Stimulated activated CD8-positive, alpha-beta memory T cell treated with anti-CD3 and anti-CD28 coated beads, Interleukin-12 subunit alpha, Interleukin-12 subunit beta, amount 100 ng/mL, for 1 hour (primary cell): ENCODE results near the gene MYO1C.
A peak's percentile ranks its signal among the peaks of the same experiment; 100 is the strongest.
"Not testable (repeated sequence)": the region's sequence is repeated elsewhere in the genome, so short reads cannot be mapped to it uniquely, and the experiment has no call there.

Experiments
- DNase-seq: peaks from one replicate; pipeline ENCODE4 v3.0.0-alpha.2; 2020; ENCODE audit warnings: low read depth

MYO1C gene

DNA sequence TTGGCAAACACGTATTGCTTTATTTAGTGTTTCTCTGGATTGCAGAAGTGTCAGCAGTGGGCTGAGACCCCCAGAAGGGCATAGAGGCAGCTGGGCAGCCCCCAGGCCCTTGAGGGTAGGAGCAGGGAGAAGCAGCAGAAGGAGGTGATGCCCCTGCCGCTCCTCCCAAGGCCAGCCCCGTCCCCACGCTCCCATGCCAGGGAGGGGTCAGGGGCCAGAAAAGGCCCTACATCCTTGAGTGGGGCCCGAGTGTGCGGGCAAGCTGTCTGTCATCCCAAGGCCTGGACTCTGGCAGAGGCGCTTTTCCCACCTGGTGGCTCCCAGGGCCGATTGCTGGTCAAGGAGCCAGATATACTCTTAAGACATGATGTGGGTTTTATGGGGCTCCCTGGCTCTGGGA is 28.3 kb downstream of the MYO1C start:
- DNase-seq = no peak

DNA sequence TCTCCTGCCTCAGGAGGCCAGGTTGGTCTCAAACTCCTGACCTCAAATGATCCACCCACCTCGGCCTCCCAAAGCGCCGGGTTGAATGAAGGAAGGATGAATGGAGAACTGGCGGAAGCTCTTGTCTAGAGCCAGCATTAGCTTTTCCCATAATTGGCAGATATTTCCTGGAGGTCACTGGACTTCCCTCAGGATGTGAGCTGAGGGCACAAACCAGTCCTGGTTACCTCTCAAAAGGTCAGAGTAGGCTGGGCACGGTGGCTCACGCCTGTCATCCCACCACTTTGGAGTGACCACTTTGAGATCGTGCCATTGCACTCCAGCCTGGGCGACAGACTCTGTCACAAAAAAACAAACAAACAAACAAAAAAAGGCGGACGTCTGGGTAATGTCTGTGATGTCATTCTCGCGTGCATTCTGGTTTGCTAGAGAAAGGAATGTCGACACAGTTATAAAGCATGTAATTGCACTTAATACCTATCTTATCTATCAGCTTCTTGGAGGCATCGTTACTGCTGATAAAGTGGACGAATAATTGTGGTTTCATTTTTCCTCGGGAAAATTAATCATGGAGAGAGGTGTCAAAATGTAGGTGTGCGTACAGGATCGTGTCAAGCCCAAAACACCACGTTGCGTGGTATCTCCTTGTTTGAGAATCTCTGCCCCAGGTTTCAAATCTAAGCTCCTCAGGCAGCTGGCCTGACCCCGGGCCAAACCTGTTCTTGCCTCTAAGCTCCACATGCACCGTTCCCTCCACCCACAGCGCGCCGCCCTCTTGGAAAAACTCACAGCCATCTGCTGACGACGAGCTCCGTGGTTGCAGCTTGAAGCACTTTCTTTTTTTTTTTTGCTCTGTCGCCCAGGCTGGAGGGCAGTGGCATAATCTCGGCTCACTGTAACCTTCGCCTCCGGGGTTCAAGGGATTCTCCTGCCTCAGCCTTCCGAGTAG is 30.0 kb downstream of the MYO1C start:
- no peak for DNase-seq

DNA sequence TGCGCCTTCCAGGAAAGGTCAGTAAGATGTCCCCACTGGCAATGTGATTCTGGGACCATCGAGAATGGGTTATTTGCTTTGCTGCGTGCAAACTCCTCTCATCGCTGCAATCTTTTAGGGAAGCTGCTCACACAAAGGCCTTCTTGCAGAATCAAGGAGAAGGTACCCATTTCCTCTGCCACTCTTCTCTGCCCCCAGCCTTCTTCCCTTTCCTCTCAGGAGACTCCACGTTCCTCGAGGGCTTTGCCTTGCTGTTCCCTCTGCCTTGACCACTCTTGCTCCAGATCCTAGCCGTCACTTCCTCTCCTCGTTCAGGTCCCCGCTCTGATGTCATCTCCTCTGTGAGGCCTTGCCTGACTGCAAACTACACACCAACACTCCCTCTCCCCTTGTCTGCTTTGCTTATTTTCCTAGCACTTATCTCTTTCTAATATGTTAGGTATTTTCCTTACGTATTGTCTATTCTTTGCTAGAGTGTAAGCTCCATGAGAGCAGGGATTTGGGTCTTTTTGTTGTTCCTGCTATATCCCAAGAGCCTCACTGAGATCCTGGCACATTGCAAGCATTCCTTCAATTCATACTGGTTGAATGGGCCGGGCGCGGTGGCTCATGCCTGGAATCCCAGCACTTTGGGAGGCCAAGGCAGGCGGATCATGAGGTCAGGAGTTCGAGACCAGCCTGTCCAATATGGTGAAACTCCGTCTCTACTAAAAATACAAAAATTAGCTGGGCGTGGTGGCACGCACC is 31.1 kb downstream of the MYO1C start:
- no peak for DNase-seq

DNA sequence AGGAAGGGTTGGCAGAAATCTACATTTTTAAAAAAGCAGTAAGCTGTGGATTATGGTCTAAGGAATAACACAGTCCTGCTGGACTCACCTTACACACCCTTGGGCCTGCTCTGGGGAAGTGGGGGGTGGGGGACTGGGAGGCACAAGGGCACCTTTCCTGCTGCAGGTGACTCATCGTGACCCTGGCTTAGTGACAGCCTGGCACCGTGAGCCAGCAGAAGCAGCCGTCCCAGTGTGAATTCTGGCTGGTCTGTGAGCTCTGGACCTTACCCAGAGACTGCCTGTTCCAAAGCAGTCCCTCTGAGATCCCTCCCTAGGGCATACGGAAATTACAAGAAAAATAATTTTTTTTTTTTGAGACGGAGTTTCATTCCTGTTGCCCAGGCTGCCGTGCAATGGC is 32.3 kb downstream of the MYO1C start:
- no peak for DNase-seq

DNA sequence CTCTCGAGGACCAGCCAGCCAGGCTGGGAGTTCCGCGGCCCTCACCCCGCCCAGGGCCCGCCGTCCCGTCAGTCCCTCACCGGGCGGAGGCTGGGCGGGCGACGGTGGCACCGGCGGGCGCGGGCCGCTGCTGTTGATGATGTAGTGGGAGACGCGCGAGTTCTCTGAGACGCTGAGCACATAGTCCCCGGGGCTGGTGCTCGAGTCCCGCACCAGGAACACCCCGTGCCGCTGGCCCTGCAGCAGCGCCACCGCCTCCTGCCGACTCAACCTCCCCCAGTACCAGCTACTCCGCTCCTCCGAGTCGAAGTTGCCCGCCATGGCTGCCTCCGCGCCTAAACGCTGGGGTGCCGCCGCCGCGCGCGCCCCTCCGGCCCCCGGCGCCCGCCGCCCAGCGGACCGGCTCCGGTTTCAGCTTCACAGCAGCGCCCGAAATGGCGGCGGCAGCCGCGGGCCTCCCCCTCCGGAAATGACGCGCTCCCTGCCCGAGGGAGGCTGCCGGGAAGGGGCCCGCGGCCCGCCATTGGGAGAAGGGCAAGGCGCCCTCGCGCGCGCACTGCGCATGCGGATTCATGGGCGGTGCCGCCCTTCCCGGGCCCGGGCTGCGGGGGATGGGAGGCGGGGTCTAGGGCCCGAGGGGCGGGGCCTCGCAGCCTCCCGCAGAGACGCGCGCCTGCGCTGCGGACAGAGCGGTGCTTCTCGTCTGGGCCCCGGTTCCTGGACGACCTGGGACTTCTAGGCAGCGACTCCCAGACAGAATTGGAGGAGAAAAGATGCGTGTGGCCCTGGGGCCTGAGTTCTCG is 36.5 kb downstream of the MYO1C start, which contains the start of gene CRK:
CRK (minus strand) TSS at position 436 of the 803 bp plus-strand sequence; CDS start at position 321, 115 bp downstream.
- DNase-seq = peak; percentile 98

DNA sequence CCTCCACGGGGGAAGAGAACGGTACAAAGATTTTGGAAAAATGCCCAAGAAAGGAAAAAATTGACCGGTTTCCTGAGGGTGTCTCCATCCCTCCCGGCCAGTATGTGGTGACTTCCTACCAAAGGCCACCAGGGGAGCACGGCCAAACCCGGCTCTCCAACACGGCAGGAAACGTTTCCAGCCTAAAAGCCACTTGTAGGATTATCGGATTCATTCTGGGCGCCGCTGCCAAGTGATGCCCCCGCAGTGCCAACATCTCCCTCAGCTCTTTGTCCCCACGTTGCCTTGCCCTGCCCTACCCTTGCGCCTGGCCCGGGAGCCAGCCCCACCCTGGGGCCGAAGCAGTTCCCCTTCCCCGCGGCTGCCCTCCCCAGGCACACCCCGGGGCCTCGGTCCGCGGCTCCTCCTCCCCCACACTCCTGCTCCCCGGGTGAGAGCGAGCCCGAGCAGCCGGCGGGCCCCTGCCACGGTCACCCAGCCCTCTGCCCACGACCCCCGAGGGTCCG is 37.1 kb downstream of the MYO1C start:
- peak; percentile 9 for DNase-seq

DNA sequence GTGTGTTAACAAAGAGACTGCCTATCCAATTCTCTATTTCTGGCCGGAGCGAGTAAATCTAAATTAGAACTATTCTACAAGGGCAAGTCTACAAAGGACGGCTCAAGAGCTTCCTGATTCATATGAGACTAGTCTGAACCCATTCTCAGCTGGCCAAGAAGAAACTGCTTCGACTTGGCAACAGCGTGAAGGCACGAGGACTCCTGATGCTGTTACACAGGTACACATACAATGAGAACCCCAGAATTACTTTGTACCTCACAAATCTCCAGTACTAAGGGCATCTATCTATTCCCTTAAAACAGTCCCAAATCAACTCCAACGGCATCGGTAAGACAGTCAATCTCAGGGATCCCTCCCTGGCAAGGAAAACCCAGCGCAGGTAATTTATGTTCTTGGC is 37.9 kb downstream of the MYO1C start:
- DNase-seq = no peak

DNA sequence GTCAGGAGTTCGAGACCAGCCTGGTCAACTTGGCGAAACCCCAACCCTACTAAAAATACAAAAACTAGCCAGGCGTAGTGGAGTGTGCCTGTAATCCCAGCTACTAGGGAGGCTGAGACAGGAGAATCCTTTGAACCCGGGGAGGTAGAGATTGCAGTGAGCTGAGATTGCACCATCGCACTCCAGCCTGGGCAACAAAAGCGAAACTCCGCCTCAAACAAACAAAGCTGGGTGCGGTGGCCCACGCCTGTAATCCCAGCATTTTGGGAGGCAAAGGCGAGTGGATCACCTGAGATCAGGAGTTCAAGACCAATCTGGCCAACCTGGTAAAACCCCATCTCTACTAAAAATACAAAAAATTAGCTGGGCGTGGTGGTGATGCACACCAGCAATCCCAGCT is 38.8 kb downstream of the MYO1C start:
- not testable (repeated sequence) for DNase-seq

DNA sequence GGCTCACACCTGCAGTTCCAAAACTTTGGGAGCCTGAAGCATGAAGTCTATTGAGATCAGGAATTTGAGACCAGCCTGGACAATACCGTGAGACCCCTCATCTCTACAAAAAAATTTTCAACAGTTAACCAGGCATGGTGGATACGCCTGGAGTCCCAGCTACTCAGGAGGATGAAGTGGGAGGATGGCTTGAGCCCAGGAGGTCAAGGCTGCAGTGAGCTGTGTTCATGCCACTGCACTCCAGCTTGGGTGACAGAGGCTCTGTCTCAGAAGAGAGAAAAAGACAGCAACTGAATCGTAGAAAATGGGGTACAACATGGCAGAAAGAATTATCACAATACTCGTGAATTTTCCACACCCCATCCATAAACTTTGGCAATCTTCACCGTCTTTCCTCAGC is 39.6 kb downstream of the MYO1C start:
- no peak for DNase-seq

DNA sequence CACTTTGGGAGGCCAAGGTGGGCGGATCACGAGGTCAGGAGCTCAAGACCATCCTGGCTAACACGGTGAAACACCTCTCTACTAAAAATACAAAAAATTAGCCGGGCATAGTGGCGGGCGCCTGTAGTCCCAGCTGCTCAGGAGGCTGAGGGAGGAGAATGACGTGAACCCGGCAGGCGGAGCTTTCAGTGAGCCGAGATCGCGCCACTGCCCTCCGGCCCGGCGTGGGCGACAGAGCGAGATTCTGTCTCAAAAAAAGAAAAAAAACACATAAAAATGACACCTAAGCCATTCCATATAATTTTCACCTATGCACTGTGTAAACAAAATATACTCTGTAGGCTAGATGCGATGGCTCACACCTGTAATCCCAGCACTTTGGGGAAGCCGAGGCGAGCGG is 42.2 kb downstream of the MYO1C start:
- not testable (repeated sequence) for DNase-seq

DNA sequence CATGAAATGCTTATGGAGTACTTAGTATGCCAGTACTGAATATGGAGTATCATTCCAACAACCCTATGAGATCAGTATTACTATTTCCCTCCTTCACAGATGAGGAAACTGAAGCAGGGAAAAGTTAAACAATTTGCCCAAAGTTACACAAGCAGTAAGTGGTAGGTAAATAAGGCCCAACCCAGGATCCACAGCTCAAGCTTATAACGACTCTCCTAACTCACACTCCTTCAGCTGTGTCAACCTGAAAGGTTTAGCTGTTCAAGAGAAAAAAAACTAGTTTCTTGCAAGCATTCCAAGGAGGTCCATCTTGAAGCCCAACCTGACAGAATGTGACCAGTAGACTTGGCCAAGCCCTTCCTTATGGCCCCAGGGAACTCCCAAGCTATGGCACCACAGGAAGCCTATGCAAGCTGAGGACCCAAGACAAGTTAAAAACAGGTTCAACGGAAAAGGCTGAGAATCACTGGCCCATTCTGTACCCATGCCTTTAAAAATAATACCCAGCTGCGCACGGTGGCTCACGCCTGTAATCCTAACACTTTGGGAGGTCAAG is 43.0 kb downstream of the MYO1C start:
- no peak for DNase-seq

DNA sequence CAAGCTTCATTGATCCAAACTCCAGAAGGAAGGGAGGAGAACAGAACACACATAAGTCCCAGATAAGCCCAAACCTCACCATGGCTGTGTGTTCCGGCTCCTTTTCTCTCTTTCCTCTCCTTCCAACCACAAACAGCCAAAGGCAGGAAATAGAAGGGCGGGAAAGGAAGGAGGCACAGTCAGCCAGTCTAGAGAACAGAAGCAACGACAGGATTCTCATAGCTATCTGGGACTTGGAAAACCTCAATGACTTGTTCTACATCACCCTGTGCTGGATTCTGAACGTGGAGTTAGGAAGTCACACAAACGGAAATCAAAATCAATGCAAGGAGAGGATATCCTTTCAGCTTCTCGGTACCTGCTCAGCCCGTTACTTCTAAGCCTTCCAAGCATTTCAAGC is 45.4 kb downstream of the MYO1C start:
- no peak for DNase-seq

DNA sequence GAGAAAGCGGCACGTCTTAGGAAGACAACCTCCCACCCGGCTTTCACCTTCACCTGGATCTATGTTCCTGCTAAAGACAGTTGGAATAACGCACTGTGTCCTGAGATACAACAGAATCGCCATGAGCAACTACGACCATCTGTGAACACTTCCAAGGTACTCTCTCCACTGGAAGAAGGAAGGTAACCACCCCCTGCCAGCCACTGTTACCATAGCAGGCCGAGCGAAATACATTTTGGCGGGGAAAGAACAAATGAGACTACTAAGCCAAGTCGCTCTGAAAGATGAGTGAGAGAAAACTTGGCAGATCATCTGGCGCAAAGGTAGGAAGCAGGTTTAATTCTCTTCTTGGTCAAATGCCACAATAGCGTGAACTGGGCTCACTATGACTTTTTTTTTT is 46.3 kb downstream of the MYO1C start:
- no peak for DNase-seq

DNA sequence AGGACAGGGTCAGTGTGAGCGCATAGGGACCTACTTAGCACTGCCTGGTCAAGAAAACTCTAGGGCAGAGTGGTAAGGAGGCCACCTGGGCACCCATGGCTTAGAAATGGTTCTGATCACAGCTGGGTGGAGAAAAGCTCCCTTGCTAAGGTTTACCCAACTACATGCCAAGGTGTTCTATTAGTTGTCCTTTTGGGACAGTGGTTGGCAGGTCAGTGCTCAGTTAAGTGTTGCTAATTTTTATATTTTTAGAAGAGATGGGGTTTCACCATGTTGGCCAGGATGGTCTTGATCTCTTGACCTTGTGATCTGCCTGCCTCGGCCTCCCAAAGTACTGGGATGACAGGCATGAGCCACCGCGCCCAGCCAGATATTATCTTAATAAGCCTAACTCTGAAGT is 46.8 kb downstream of the MYO1C start:
- DNase-seq = not testable (repeated sequence)

DNA sequence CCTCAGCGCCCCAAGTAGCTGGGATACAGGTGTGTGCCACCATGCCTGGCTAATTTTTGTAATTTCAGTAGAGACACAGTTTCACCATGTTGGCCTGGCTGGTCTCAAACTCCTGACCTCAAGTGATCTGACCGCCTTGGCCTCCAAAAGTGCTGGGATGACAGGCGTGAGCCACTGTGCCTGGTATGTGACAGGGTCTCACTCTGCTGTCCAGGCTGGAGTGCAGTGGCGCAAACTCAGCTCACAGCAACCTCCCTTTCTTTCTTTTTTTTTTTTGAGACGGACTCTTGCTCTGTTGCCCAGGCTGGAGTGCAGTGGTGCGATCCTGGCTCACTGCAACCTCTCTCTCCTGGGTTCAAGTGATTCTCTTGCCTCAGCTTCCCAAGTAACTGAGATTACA is 49.8 kb downstream of the MYO1C start:
- DNase-seq = not testable (repeated sequence)

DNA sequence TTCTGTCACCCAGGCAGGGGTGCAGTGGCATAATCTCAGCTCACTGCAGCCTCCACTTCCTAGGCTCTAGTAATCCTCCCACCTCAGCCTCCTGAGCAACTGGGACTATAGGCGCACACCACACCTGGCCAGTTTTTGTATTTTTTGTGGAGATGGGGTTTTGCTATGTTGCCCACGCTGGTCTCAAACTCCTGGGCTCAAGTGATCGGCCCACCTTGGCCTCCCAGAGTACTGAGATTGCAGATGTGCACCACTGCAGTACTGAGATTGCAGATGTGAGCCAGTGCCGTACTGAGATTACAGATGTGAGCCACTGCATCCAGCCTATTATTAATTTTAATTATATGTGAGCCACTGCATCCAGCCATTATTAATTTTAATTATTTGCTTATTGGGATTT is 50.3 kb downstream of the MYO1C start:
- no peak for DNase-seq

DNA sequence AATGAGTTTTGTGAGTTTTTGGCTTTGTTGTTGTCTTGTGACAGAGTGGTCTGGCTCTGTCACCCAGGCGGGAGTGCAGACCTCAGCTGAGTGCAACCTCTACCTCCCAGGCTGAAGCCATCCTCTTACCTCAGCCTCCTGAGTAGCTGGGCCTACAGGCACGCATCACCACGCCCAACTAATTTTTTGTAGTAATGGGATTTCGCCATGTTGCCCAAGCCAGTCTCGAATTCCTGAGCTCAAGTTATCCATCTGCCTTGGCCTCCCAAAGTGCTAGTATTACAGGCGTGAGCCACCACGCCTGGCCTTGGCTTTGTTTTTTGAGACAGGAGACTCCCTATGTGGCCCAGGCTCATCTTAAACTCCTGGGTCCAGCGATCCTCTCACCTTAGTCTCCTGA is 51.6 kb downstream of the MYO1C start:
- DNase-seq = no peak

DNA sequence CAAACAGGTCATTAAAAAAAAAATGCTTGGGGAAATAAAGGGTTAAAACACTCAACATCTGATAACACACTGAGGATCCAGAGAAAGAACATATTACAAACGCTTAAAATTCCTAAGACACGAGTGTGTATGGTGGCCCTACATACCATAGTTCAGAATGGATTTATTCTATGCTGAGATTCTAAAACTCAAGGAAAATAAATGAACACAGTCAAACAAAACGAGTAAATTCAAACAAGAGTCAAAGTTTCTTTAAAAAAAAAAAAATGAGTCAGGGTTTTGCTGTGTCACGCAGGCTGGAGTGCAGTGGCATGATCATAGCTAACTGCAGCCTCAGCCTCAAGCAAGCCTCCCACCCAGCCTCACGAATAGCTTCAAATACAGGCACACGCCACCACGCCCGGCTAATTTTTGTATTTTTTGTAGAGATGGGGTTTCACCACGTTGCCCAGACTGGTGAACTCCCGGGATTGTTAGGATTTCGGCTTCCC is 53.8 kb downstream of the MYO1C start:
- DNase-seq = no peak

DNA sequence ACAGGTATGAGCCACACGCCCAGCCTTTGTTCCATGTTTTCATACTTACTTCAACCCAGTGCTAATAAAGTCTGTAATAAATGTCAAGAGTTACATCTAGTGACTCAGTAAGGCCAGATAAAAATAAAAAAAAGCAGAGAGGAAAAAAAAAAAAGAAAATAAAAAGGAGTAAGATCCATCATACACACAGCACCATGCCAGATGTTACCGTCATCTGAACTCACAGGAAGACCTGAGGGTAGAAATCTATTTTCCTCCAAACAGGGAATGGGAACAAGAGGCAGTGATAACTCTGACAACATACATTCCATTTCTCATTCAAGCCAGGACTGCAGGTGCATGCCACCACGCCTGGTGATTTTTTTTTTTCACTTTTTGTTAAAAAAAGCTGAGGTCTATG is 57.2 kb downstream of the MYO1C start:
- no peak for DNase-seq

DNA sequence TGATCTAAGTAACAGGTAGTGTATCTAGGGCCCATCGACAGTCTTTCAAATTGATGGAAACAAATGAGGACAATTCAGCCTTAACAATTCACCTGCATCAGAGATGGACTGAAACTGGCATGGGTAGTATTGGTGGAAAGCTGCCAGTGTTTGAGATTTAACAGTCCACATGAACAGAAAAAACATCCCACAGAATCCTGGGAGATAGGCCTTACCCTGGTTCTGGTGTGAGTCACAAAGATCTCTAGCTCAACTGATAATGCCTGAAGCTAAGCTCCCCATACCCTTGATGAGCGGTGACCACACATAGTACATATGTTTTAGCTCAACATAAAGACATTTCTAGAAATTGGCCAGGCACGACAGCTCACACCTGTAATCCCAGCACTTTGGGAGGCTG is 58.3 kb downstream of the MYO1C start:
- DNase-seq = no peak

DNA sequence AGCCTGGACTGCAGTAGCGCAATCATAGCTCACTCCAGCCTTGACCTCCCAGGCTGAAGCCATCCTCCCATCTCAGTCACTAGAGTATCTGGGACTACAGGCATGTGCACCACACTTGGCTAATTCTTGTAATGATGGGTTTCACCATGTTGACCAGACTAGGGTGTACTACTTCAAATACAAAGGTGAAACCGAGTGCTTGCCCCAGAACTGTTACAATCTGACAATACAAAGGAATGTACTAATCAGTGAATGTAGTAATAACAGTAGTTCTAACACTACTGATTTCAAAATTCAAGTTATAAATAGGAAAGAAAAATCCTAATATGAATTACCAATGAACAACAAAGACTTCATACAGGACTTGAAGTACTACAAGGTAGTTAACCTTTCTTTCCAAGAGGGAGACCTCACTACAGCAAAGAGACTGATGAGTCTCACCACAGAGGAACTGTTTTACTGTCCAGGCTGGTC is 60.8 kb downstream of the MYO1C start:
- DNase-seq = no peak
